Adipocyte (in vitro differentiated cells): ENCODE measurements around the gene ABCA3.

Source experiments
- DNase-seq: peaks from one replicate; pipeline ENCODE4 v3.0.0-alpha.2; 2015; ENCODE audit warnings: low read depth
- H3K27me3 ChIP-seq: replicated peaks from 2 replicates; pipeline ENCODE4 v1.7.0; 2013; ENCODE audit warnings: mild to moderate bottlenecking, low read length, moderate library complexity; ENCODE audit not compliant: control insufficient read depth, insufficient read depth
- H3K36me3 ChIP-seq: 2 replicates; pipeline ENCODE4 v1.7.0; 2013; ENCODE audit warnings: low read length, mild to moderate bottlenecking, moderate library complexity; ENCODE audit not compliant: control insufficient read depth, insufficient read depth, severe bottlenecking
- H3K4me1 ChIP-seq: 2 replicates; pipeline ENCODE4 v1.7.0; 2013; ENCODE audit warnings: mild to moderate bottlenecking, low read length, moderate library complexity; ENCODE audit not compliant: control insufficient read depth, insufficient read depth
- H3K4me3 ChIP-seq: 2 replicates; pipeline ENCODE4 v1.7.0; 2013; ENCODE audit warnings: mild to moderate bottlenecking, low read length, moderate library complexity
- H3K9ac ChIP-seq: 2 replicates; pipeline ENCODE4 v1.7.0; 2013; ENCODE audit warnings: mild to moderate bottlenecking, low read length, moderate library complexity
- H3K9me3 ChIP-seq: 2 replicates; pipeline ENCODE4 v1.7.0; 2013; ENCODE audit warnings: mild to moderate bottlenecking, low read length, moderate library complexity; ENCODE audit not compliant: control insufficient read depth

Gene ABCA3

GRCh38 chr16:2343211-2343610 is 2.7 kb upstream of the ABCA3 start:
- H3K9ac ChIP-seq: no peak overlapping the region
- no peak for DNase-seq
- H3K27me3 ChIP-seq: peaks cover 7% of the 10 kb centered on the region
- no peak overlapping the region for H3K4me3 ChIP-seq
- no peaks in the 10 kb centered on the region for H3K9me3 ChIP-seq
- peaks cover 5% of the 10 kb centered on the region for H3K4me1 ChIP-seq
- H3K36me3 ChIP-seq: no peaks in the 10 kb centered on the region

DNA sequence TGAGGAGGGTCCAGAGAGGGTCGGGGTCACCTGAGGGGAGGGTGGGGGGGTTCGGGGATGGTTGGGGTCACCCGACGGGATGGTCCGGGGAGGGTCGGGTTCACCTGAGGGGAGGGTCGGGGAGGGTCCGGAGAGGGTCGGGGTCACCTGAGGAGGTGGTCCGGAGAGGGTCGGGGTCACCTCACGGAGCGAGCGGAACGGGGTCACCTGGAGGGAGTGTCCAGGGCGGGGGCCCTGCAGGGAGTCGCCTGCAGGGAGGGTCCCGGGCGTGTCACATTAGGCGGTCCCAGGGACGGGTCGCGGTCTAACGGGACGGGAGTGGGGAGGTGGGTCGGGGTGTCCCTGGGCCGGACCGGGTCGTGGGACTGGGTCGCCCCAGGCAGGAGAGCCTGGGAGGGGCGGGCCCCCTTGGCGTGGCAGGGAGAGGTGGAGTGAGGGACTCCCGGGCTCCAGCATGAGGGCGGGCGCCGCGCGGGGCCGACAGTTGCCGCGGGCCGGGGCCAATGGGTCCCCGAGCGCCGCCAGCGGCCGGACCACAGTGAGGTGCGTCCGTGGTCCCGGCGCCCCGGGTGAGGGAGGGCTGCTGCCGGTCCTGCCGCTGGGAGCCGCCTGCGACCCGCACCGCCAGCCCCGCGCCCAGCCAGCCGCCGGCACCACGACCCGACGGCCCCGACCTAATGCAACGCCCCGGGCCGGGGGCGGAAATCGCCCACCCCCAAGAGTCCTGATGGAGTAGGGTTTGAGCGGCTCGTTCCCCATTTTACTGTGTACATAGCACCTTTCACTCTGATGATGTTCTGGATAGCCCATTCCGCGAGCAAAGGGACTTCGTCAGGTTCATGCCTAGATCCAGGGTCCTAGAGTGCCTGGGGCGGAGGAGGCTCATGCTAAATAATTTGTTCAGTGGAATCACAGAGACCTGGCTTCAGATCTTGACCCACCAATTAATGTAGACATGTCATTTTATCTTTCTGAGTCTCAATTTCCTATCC is 1.2 kb upstream of the ABCA3 start:
- H3K27me3 ChIP-seq: peaks cover 9% of the 10 kb centered on the region
- H3K36me3 ChIP-seq: no peaks in the 10 kb centered on the region
- H3K9me3 ChIP-seq: no peaks in the 10 kb centered on the region
- H3K4me3 ChIP-seq: no peak overlapping the region
- peaks cover 5% of the 10 kb centered on the region for H3K4me1 ChIP-seq
- no peak for DNase-seq
- no peak overlapping the region for H3K9ac ChIP-seq

GRCh38 chr16:2339521-2340484 is 725 bp downstream of the ABCA3 start:
- peak overlapping the region; percentile 46 for H3K9ac ChIP-seq
- no peaks in the 10 kb centered on the region for H3K9me3 ChIP-seq
- H3K36me3 ChIP-seq: no peaks in the 10 kb centered on the region
- H3K4me3 ChIP-seq: peak overlapping the region; percentile 78
- peak; percentile 66 for DNase-seq
- H3K27me3 ChIP-seq: peaks cover 13% of the 10 kb centered on the region
- peaks cover 5% of the 10 kb centered on the region for H3K4me1 ChIP-seq

GRCh38 chr16:2337431-2338296 is 2.9 kb downstream of the ABCA3 start:
- no peak for DNase-seq
- no peak overlapping the region for H3K4me3 ChIP-seq
- H3K36me3 ChIP-seq: no peaks in the 10 kb centered on the region
- H3K4me1 ChIP-seq: peaks cover 5% of the 10 kb centered on the region
- no peak overlapping the region for H3K9ac ChIP-seq
- H3K9me3 ChIP-seq: no peaks in the 10 kb centered on the region
- peaks cover 18% of the 10 kb centered on the region for H3K27me3 ChIP-seq

- no peaks in the 10 kb centered on the region for H3K9me3 ChIP-seq
- H3K27me3 ChIP-seq: peaks cover 38% of the 10 kb centered on the region
- no peak overlapping the region for H3K4me3 ChIP-seq
- H3K4me1 ChIP-seq: peaks cover 5% of the 10 kb centered on the region
- no peak for DNase-seq
- H3K9ac ChIP-seq: no peak overlapping the region
- H3K36me3 ChIP-seq: no peaks in the 10 kb centered on the region
These were observed 5.1 kb downstream of the ABCA3 start for GRCh38 chr16:2335286-2335895.

- H3K36me3 ChIP-seq: no peaks in the 10 kb centered on the region
- H3K4me3 ChIP-seq: no peak overlapping the region
- H3K9me3 ChIP-seq: no peaks in the 10 kb centered on the region
- H3K9ac ChIP-seq: no peak overlapping the region
- peaks cover 43% of the 10 kb centered on the region for H3K27me3 ChIP-seq
- H3K4me1 ChIP-seq: no peaks in the 10 kb centered on the region
- no peak for DNase-seq
These were observed 6.7 kb downstream of the ABCA3 start for GRCh38 chr16:2333772-2334379.

DNA sequence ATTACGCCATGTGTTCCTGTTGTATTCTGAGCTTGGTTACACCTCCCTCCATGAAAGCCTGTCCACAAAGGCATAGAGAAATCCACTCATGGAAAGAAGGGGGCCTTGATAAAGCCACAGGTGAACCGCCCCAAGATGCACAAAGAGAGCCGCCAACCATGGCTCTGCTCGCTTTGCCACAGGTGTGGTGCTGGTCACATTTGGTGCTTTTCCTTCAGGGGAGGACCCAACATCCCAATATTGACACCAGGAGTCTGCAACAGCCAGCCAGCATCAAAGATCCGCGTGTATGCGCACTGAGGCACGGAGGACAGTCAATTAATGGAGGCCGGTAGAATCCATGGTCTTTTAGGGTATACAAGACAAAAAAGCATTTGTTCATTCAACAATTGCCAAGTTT is 7.3 kb downstream of the ABCA3 start:
- Histone ChIP-seq H3K36me3 (no peaks in the 10 kb centered on the region), H3K4me3 (no peak overlapping the region), H3K4me1 (no peaks in the 10 kb centered on the region), H3K9me3 (no peaks in the 10 kb centered on the region), H3K27me3 (peaks cover 45% of the 10 kb centered on the region), H3K9ac (no peak overlapping the region)
- no peak for DNase-seq

GRCh38 chr16:2331931-2332267 is 8.6 kb downstream of the ABCA3 start:
- Histone ChIP-seq H3K9me3 (no peaks in the 10 kb centered on the region), H3K9ac (no peak overlapping the region), H3K4me3 (no peak overlapping the region), H3K4me1 (no peaks in the 10 kb centered on the region), H3K36me3 (no peaks in the 10 kb centered on the region), H3K27me3 (peaks cover 42% of the 10 kb centered on the region)
- no peak for DNase-seq

- no peaks in the 10 kb centered on the region for H3K36me3 ChIP-seq
- DNase-seq: no peak
- no peak overlapping the region for H3K9ac ChIP-seq
- no peak overlapping the region for H3K4me3 ChIP-seq
- no peaks in the 10 kb centered on the region for H3K4me1 ChIP-seq
- peaks cover 43% of the 10 kb centered on the region for H3K27me3 ChIP-seq
- H3K9me3 ChIP-seq: no peaks in the 10 kb centered on the region
These were observed 9.2 kb downstream of the ABCA3 start for GRCh38 chr16:2331199-2331930.

GRCh38 chr16:2329532-2329931 is 11.0 kb downstream of the ABCA3 start:
- Histone ChIP-seq H3K27me3 (peaks cover 51% of the 10 kb centered on the region), H3K36me3 (no peaks in the 10 kb centered on the region), H3K9ac (no peak overlapping the region), H3K4me3 (no peak overlapping the region), H3K9me3 (no peaks in the 10 kb centered on the region), H3K4me1 (no peaks in the 10 kb centered on the region)
- no peak for DNase-seq
